Measurements from ENCODE around the gene CD36.

GRCh38 chr7:80607136-80607535, 31.3 kb upstream of the CD36 start:
- TF ChIP-seq CTCF (IDR thresholded peaks at IDR 0.05) (no peak), EZH2phosphoT487 (IDR thresholded peaks at IDR 0.05) (no peak), EZH2 (IDR thresholded peaks at IDR 0.05) (no peak)
